OCI-LY7 (cell line): ENCODE results near the gene LOXHD1. TPM values are rescaled to one million over a fixed set of nuclear protein-coding genes. Genes with fewer than 3 reads are reported as not detected.
A peak's percentile ranks its signal among the peaks of the same experiment; 100 is the strongest.

Experiments
- BruUV-seq: library from RNA; stranded (reverse); fragments of 400-500 nt; replicated peaks from 2 replicates; lab custom pipeline; 2021; lab: Mats Ljungman, UMichigan
- CTCF ChIA-PET: fragments of 300-600 bp; sonication (Branson Sonifier 250); formaldehyde crosslinking; loops from one replicate; lab custom pipeline; 2022; ENCODE audit warnings: antibody characterized with exemption; ENCODE audit not compliant: unreplicated experiment; lab: Charles Lee
- POLR2A ChIA-PET: fragments of 300-600 bp; sonication (Branson Sonifier 250); formaldehyde crosslinking; loops from one replicate; lab custom pipeline; 2022; ENCODE audit warnings: antibody characterized with exemption; lab: Charles Lee
- DNase-seq: peaks from one replicate; pipeline ENCODE4 v3.0.0-alpha.2; 2015; ENCODE audit warnings: low spot score
- H2AFZ ChIP-seq: fragments of 200-600 bp; sonication (generic), shearing (Covaris generic); 2 replicates; pipeline ENCODE4 v1.6.1; 2014; ENCODE audit warnings: mild to moderate bottlenecking, antibody characterized with exemption, low read length, moderate library complexity
- H3K27ac ChIP-seq: fragments of 200-600 bp; sonication (generic); 2 replicates; pipeline ENCODE4 v1.5.1; 2014; ENCODE audit warnings: mixed run types, low read depth, mild to moderate bottlenecking, moderate library complexity, low read length, inconsistent platforms; ENCODE audit not compliant: poor library complexity, severe bottlenecking
- H3K36me3 ChIP-seq: fragments of 200-600 bp; sonication (generic); 2 replicates; pipeline ENCODE4 v1.6.1; 2014; ENCODE audit warnings: mild to moderate bottlenecking, antibody characterized with exemption, low read length, moderate library complexity, mixed read lengths; ENCODE audit not compliant: insufficient read depth
- H3K4me1 ChIP-seq: fragments of 200-600 bp; sonication (generic); 2 replicates; pipeline ENCODE4 v1.5.1; 2014; ENCODE audit warnings: mild to moderate bottlenecking, low read length; ENCODE audit not compliant: insufficient read depth, poor library complexity, severe bottlenecking
- H3K4me2 ChIP-seq: fragments of 200-600 bp; sonication (generic); 2 replicates; pipeline ENCODE4 v1.6.1; 2014; ENCODE audit warnings: mild to moderate bottlenecking, low read length
- H3K4me3 ChIP-seq: fragments of 200-600 bp; sonication (generic); 2 replicates; pipeline ENCODE4 v1.5.1; 2014; ENCODE audit warnings: mild to moderate bottlenecking, low read depth, low read length; ENCODE audit not compliant: poor library complexity, severe bottlenecking
- H3K79me2 ChIP-seq: fragments of 200-600 bp; sonication (generic); 2 replicates; pipeline ENCODE4 v1.6.1; 2016; ENCODE audit warnings: low read depth, mild to moderate bottlenecking, low read length, moderate library complexity, mixed read lengths; ENCODE audit not compliant: insufficient read depth
- H3K9me2 ChIP-seq: fragments of 200-600 bp; sonication (generic); 2 replicates; pipeline ENCODE4 v1.6.1; 2016; ENCODE audit warnings: mild to moderate bottlenecking, low read length, mixed read lengths; ENCODE audit not compliant: insufficient read depth
- H3K9me3 ChIP-seq: fragments of 200-600 bp; sonication (generic); 2 replicates; pipeline ENCODE4 v1.6.1; 2014; ENCODE audit warnings: mild to moderate bottlenecking, mixed run types, low read length, mixed read lengths
- H4K20me1 ChIP-seq: fragments of 200-600 bp; sonication (generic); 2 replicates; pipeline ENCODE4 v1.6.1; 2014; ENCODE audit warnings: mild to moderate bottlenecking, antibody characterized with exemption, low read length, moderate library complexity, mixed read lengths; ENCODE audit not compliant: insufficient read depth
- CTCF ChIP-seq: fragments of 200-600 bp; sonication (generic); conservative IDR thresholded peaks from 2 replicates; pipeline ENCODE4 v1.5.1; 2014; ENCODE audit warnings: mild to moderate bottlenecking, antibody characterized with exemption, low read length, moderate library complexity, mixed read lengths
- EZH2phosphoT487 ChIP-seq: fragments of 200-600 bp; sonication (generic); IDR thresholded peaks from 2 replicates; pipeline ENCODE4 v1.6.1; 2018; ENCODE audit warnings: low read depth, borderline replicate concordance, mild to moderate bottlenecking, mixed run types, antibody characterized with exemption, low read length, moderate library complexity, mixed read lengths
- intact Hi-C: fragments of 100-400 bp; cut with micrococcal nuclease; formaldehyde crosslinking; loops from one replicate; pipeline ENCODE4 v1.10.0; 2022; ENCODE audit not compliant: unreplicated experiment
- total RNA-seq, 2 experiments: library from RNA; depleted of rRNA in 1 of 2; stranded (reverse); fragments of >200 nt in 1 of 2; shearing (Covaris generic) in 1 of 2; gene quantifications; 2 replicates each; pipeline ENCODE4 v1.2.3, GENCODE V29; 2014 to 2022

The LOXHD1 gene
- total RNA-seq, 2 experiments from 2014 or later, result not detected

DNA sequence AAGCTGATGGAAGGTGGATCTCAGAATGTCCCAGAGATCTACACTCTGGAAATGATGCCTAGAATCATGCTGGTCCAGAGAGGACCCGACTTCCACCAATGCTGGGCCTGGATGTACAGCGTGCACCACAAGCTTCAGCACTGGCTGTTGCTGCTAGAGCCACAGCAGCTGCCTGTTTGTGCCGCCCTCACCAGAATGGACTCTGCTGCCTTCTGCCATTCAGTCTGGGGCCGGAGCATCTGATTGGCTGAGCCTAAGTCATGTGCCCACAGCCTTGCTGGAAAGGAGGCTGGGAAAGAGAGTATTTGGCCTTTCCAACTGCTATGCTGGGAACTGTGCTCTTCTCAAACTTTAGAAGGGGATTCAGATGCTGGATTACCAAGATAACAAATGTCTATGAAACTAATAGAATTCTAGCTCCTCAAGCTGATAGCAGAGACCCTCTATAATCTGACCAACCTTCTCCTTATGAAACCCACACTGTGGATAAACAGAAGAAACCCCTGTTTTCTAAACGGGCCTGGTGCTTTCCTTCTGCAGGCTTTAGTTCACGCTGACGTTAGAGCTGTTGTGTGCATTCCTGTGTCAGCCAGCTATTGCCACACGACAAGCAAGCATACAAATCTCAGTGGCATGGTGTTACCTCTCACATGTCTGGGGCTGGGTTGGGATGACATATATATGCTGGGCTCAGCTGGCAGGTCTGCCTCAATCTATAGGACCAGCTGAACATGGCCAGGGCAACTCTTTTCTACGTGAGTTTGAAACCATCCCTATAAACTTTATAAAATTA lies 4.1 kb upstream of the LOXHD1 start:
- ChIA-PET POLR2A (no interaction called here), CTCF (no interaction called here)
- TF ChIP-seq CTCF (no peak), EZH2phosphoT487 (no peak)
- no peak overlapping the region for H3K4me3 ChIP-seq
- intact Hi-C loops, result no loop called here
- no peak for DNase-seq
- H3K9me3 ChIP-seq, result no peaks in the 10 kb centered on the region
- no TSS peak for BruUV-seq
- no peak overlapping the region for H3K4me2 ChIP-seq
- H3K4me1 ChIP-seq, result no peaks in the 10 kb centered on the region
- no peaks in the 10 kb centered on the region for H4K20me1 ChIP-seq
- 0 out of 2 replicates have a peak overlapping the region, but pooled peaks have one; percentile 9 for H2AFZ ChIP-seq
- H3K36me3 ChIP-seq, result no peaks in the 10 kb centered on the region
- H3K9me2 ChIP-seq, result no peaks in the 10 kb centered on the region
- no peak overlapping the region for H3K27ac ChIP-seq
- H3K79me2 ChIP-seq, result no peaks in the 10 kb centered on the region

DNA sequence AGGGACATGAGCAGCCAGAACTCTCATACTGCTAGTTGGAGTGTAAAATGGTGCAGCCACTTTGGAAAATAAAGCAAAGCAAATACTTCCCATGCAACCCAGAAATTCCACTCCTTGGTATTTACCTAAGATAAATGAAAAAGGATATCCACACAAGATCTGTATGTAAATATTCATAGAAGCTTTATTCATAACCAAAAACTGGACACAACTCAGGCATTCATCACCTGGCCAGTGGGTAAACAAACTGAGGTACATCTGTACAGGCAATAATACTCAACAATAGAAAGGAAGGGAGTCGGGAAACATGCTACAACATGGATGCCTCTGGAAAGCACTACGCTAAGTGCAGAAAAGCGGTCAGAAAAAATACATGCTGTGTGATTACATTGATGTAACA lies 2.5 kb upstream of the LOXHD1 start:
- BruUV-seq, result no TSS peak
- no peaks in the 10 kb centered on the region for H3K9me2 ChIP-seq
- H3K4me3 ChIP-seq, result no peak overlapping the region
- H2AFZ ChIP-seq, result no peak overlapping the region
- no peak overlapping the region for H3K27ac ChIP-seq
- intact Hi-C loops, result loop anchor here (1.0 kb wide), 1 partner anchor 378 kb away; no protein-coding TSS in a partner anchor
- POLR2A ChIA-PET, result interaction anchor here (0.6 kb wide), 1 partner anchor 438 kb away, joined by 4 read pairs; no protein-coding TSS in a partner anchor
- H3K4me1 ChIP-seq, result no peaks in the 10 kb centered on the region
- H3K4me2 ChIP-seq, result no peak overlapping the region
- H3K79me2 ChIP-seq, result no peaks in the 10 kb centered on the region
- no peaks in the 10 kb centered on the region for H3K36me3 ChIP-seq
- CTCF ChIA-PET, result no interaction called here
- DNase-seq, result no peak
- no peaks in the 10 kb centered on the region for H3K9me3 ChIP-seq
- no peaks in the 10 kb centered on the region for H4K20me1 ChIP-seq
- TF ChIP-seq EZH2phosphoT487 (no peak), CTCF (no peak)
